Measurements from ENCODE around the gene RUBCN.
"Not testable (repeated sequence)": the region's sequence is repeated elsewhere in the genome, so short reads cannot be mapped to it uniquely, and the experiment has no call there.

DNA sequence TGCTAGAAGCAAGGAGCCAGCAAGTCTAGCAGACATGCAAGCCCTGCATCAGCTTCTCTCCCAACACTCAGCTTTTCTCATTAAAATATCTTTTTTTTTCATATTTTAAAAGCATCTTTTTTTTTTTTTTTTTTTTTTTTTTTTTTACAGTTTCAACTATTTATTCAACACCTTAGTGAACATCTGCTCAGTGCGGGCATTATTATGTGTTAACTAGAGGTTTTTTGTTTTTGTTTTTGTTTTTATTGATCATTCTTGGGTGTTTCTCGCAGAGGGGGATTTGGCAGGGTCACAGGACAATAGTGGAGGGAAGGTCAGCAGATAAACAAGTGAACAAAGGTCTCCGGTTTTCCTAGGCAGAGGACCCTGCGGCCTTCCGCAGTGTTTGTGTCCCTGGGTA, 5.9 kb downstream of the RUBCN start:
- TF ChIP-seq, protein P1, sequence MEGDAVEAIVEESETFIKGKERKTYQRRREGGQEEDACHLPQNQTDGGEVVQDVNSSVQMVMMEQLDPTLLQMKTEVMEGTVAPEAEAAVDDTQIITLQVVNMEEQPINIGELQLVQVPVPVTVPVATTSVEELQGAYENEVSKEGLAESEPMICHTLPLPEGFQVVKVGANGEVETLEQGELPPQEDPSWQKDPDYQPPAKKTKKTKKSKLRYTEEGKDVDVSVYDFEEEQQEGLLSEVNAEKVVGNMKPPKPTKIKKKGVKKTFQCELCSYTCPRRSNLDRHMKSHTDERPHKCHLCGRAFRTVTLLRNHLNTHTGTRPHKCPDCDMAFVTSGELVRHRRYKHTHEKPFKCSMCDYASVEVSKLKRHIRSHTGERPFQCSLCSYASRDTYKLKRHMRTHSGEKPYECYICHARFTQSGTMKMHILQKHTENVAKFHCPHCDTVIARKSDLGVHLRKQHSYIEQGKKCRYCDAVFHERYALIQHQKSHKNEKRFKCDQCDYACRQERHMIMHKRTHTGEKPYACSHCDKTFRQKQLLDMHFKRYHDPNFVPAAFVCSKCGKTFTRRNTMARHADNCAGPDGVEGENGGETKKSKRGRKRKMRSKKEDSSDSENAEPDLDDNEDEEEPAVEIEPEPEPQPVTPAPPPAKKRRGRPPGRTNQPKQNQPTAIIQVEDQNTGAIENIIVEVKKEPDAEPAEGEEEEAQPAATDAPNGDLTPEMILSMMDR (optimal IDR thresholded peaks at IDR 0.05 in 1 of 3, IDR thresholded peaks at IDR 0.05 in 1 of 3, conservative IDR thresholded peaks at IDR 0.05 in 1 of 3; ENCODE audit: extremely low read depth in 1 of 3, insufficient read depth in 2 of 3, low read length in 3 of 3): not testable (repeated sequence)
- TF ChIP-seq EZH2 (IDR thresholded peaks at IDR 0.05; ENCODE audit: low read length): not testable (repeated sequence)
